ENCODE measurements around the gene NME7.

DNA sequence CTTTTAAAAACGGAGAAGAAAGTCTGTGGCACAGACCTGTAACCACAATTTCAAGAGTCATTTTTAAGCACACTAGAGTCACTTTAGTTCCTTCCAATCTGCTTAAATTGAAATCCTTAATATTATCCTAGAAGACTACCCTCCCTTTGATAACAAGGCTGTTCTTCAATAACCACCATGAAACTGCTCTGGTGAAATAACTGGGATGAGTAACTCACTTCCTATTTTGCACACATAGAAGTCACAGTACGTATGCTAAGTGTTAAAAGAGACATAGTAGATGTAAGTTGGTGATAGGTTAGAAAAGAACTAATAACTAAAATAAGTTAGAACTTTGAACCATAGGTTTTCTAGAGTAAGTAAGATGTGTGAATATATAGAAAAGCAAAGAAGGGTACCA, 107.8 kb downstream of the NME7 start:
- TF ChIP-seq CTCF (IDR thresholded peaks at IDR 0.05) (no peak), EZH2 (IDR thresholded peaks at IDR 0.05) (no peak)
